ENCODE data around the gene RAD51D. TPM values are rescaled to one million over a fixed set of nuclear protein-coding genes. Genes with fewer than 3 reads are reported as not detected.

Gene RAD51D
- total and polyA plus RNA-seq, 2 donors (not counting 3 experiments of a cell fraction or from before 2014, with no cell fraction given) = 15.5 to 27.9 TPM

DNA sequence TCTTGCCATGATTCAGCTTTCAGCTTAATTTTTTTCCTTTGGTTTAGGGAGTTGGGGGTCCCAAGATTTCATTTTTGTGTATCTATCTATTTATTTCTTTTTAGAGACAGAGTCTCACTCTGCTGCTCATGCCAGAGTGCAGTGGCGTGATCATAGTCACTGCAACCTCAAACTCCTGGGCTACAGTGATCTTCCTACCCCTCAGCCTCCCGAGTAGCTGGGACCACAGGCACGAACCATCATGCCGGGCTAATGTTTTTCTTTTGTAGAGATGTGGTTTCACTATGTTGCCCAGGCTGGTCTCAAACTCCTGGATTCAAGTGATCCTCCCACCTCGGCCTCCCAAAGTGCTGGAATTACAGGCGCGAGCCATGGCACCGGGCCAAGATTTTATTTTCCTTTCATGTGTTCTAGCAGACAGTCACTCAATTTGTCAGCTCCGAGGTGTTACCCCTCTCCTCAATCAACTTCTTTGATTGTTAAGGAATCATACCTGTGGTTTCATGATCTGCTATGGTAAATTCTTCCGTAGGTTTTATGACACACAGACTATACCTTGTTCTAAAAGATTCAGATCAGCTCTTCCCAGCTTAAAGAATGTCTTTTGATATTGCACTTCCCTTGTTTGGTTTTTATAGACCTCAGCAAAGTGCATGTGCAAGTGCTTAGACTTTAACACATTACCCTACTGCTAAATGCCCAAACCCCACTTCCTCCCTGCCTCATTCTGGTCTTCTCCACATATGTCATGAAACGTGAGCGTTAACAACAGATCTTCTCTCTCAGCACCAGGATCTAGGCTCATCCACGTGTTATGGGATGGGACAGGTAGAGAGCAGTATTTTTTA lies 40.9 kb upstream of the RAD51D start:
- no peak overlapping the region for H3K4me2 ChIP-seq (ENCODE audit: insufficient read depth, low read length)
- H4K20me1 ChIP-seq (replicated peaks; ENCODE audit: control insufficient read depth, extremely low read depth, insufficient read depth, low read length) = no peaks in the 10 kb centered on the region
- no peaks in the 10 kb centered on the region for H3K4me1 ChIP-seq (ENCODE audit: control insufficient read depth, extremely low read depth, insufficient read depth, low read length)
- H3K9ac ChIP-seq (replicated peaks; ENCODE audit: extremely low read depth, insufficient read depth, low read length) = no peak overlapping the region
- no peak overlapping the region for H2AFZ ChIP-seq (ENCODE audit: low read depth, low read length)
- H3K9me1 ChIP-seq (replicated peaks; ENCODE audit: control insufficient read depth, extremely low read depth, insufficient read depth, low read length) = no peaks in the 10 kb centered on the region
- no peaks in the 10 kb centered on the region for H3K36me3 ChIP-seq (ENCODE audit: control insufficient read depth in 2 of 2, extremely low read depth in 1 of 2, insufficient read depth in 2 of 2, low read length in 2 of 2)
- intact Hi-C loops (cut with micrococcal nuclease) (no loop called here), dilution Hi-C loops (cut with MboI; ENCODE audit: extremely low pct_ligation_motif_present, low sequenced_read_pairs) (no loop called here)
- FAIRE-seq (no peak), DNase-seq (ENCODE audit: low read depth, low spot score) (no peak)
- TF ChIP-seq, protein P1, sequence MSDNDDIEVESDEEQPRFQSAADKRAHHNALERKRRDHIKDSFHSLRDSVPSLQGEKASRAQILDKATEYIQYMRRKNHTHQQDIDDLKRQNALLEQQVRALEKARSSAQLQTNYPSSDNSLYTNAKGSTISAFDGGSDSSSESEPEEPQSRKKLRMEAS (IDR thresholded peaks at IDR 0.05; ENCODE audit: insufficient read depth, insufficient read length) = no peak
- TF ChIP-seq POLR2AphosphoS5 (IDR thresholded peaks at IDR 0.05; ENCODE audit: insufficient read depth, low read depth, low read length) (no peak), MYC (IDR thresholded peaks at IDR 0.05; ENCODE audit: low read depth, low read length) (no peak), GATA2 (IDR thresholded peaks at IDR 0.05; ENCODE audit: insufficient read depth, insufficient read length, low read depth, low read length) (no peak), POLR2A (IDR thresholded peaks at IDR 0.05; ENCODE audit: low read depth, low read length) (no peak)
- H3K27me3 ChIP-seq (ENCODE audit: control insufficient read depth in 2 of 2, insufficient read depth in 2 of 2, low read length in 2 of 2) = peaks cover 4 to 11% of the 10 kb centered on the region in 2 experiments
- no peaks in the 10 kb centered on the region for H3K9me3 ChIP-seq (replicated peaks; ENCODE audit: control insufficient read depth, insufficient read depth, low read length)
- no peak overlapping the region for H3K4me3 ChIP-seq (replicated peaks in 1 of 3; ENCODE audit: insufficient read depth in 1 of 3, low read depth in 1 of 3, low read length in 3 of 3)
- H3K27ac ChIP-seq (ENCODE audit: insufficient read depth, low read depth, low read length) = no peak overlapping the region
- POLR2A ChIA-PET = no interaction called here
- BruUV-seq (replicated peaks) = no TSS peak
- H3K79me2 ChIP-seq (ENCODE audit: control insufficient read depth, insufficient read depth, low read length) = no peaks in the 10 kb centered on the region
- CTCF ChIA-PET = no interaction called here

DNA sequence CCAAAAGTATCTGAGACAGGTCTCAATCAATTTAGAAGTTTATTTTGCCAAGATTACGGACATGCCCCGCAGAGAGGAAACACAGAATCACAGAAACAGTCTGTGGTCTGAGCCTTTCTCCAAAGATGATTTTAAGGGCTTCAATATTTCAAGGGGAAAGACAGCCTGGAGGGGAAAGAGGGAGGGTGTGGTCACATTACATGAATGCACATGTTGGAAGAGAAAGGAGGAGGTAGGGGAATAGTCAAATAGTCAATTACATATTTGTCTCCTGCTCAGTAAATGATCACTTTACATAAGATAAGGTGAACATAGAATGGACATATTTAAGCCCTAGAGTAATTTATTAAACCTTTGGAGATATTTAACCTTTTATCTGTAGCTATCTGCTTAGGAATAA lies 40.3 kb upstream of the RAD51D start:
- Histone ChIP-seq H3K9me3 (replicated peaks; ENCODE audit: control insufficient read depth, insufficient read depth, low read length) (no peaks in the 10 kb centered on the region), H3K4me3 (replicated peaks in 1 of 3; ENCODE audit: insufficient read depth in 1 of 3, low read depth in 1 of 3, low read length in 3 of 3) (no peak overlapping the region), H3K4me2 (ENCODE audit: insufficient read depth, low read length) (no peak overlapping the region), H3K36me3 (ENCODE audit: control insufficient read depth in 2 of 2, extremely low read depth in 1 of 2, insufficient read depth in 2 of 2, low read length in 2 of 2) (no peaks in the 10 kb centered on the region), H3K27ac (ENCODE audit: insufficient read depth, low read depth, low read length) (no peak overlapping the region), H4K20me1 (replicated peaks; ENCODE audit: control insufficient read depth, extremely low read depth, insufficient read depth, low read length) (no peaks in the 10 kb centered on the region), H3K27me3 (ENCODE audit: control insufficient read depth in 2 of 2, insufficient read depth in 2 of 2, low read length in 2 of 2) (peaks cover 4 to 11% of the 10 kb centered on the region in 2 experiments), H3K9ac (replicated peaks; ENCODE audit: extremely low read depth, insufficient read depth, low read length) (no peak overlapping the region), H3K79me2 (ENCODE audit: control insufficient read depth, insufficient read depth, low read length) (no peaks in the 10 kb centered on the region), H3K9me1 (replicated peaks; ENCODE audit: control insufficient read depth, extremely low read depth, insufficient read depth, low read length) (no peaks in the 10 kb centered on the region), H2AFZ (ENCODE audit: low read depth, low read length) (no peak overlapping the region), H3K4me1 (ENCODE audit: control insufficient read depth, extremely low read depth, insufficient read depth, low read length) (no peaks in the 10 kb centered on the region)
- BruUV-seq (replicated peaks) = no TSS peak
- FAIRE-seq = no peak
- no peak for TF ChIP-seq MYC (IDR thresholded peaks at IDR 0.05; ENCODE audit: low read depth, low read length)
- TF ChIP-seq, protein P1 (IDR thresholded peaks at IDR 0.05; ENCODE audit: insufficient read depth, insufficient read length) = no peak
- TF ChIP-seq GATA2 (IDR thresholded peaks at IDR 0.05; ENCODE audit: insufficient read depth, insufficient read length, low read depth, low read length) = no peak
- TF ChIP-seq, protein P2, sequence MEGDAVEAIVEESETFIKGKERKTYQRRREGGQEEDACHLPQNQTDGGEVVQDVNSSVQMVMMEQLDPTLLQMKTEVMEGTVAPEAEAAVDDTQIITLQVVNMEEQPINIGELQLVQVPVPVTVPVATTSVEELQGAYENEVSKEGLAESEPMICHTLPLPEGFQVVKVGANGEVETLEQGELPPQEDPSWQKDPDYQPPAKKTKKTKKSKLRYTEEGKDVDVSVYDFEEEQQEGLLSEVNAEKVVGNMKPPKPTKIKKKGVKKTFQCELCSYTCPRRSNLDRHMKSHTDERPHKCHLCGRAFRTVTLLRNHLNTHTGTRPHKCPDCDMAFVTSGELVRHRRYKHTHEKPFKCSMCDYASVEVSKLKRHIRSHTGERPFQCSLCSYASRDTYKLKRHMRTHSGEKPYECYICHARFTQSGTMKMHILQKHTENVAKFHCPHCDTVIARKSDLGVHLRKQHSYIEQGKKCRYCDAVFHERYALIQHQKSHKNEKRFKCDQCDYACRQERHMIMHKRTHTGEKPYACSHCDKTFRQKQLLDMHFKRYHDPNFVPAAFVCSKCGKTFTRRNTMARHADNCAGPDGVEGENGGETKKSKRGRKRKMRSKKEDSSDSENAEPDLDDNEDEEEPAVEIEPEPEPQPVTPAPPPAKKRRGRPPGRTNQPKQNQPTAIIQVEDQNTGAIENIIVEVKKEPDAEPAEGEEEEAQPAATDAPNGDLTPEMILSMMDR (IDR thresholded peaks at IDR 0.05; ENCODE audit: extremely low read depth in 1 of 2, insufficient read depth in 1 of 2, low read depth in 1 of 2, low read length in 2 of 2) = no peak
- no peak for TF ChIP-seq POLR2A (IDR thresholded peaks at IDR 0.05; ENCODE audit: low read depth, low read length)
- no peak for TF ChIP-seq FOS (IDR thresholded peaks at IDR 0.05; ENCODE audit: borderline replicate concordance, insufficient read depth, low read length)
- TF ChIP-seq EZH2 (IDR thresholded peaks at IDR 0.05; ENCODE audit: borderline replicate concordance, low read depth, low read length, severe bottlenecking) = no peak
- no peak for TF ChIP-seq POLR2AphosphoS5 (IDR thresholded peaks at IDR 0.05; ENCODE audit: insufficient read depth, low read depth, low read length)
- no peak for TF ChIP-seq JUN (IDR thresholded peaks at IDR 0.05; ENCODE audit: borderline replicate concordance, insufficient read depth, insufficient read length, low read depth)
- POLR2A ChIA-PET = no interaction called here
- intact Hi-C loops (cut with micrococcal nuclease) = no loop called here
- CTCF ChIA-PET = no interaction called here
- dilution Hi-C loops (cut with MboI; ENCODE audit: extremely low pct_ligation_motif_present, low sequenced_read_pairs) = no loop called here
- no peak for DNase-seq (ENCODE audit: low read depth, low spot score)

All from endothelial cell of umbilical vein (primary cell).